Measurements from ENCODE around the gene IRF2BP2.

IRF2BP2 gene

DNA sequence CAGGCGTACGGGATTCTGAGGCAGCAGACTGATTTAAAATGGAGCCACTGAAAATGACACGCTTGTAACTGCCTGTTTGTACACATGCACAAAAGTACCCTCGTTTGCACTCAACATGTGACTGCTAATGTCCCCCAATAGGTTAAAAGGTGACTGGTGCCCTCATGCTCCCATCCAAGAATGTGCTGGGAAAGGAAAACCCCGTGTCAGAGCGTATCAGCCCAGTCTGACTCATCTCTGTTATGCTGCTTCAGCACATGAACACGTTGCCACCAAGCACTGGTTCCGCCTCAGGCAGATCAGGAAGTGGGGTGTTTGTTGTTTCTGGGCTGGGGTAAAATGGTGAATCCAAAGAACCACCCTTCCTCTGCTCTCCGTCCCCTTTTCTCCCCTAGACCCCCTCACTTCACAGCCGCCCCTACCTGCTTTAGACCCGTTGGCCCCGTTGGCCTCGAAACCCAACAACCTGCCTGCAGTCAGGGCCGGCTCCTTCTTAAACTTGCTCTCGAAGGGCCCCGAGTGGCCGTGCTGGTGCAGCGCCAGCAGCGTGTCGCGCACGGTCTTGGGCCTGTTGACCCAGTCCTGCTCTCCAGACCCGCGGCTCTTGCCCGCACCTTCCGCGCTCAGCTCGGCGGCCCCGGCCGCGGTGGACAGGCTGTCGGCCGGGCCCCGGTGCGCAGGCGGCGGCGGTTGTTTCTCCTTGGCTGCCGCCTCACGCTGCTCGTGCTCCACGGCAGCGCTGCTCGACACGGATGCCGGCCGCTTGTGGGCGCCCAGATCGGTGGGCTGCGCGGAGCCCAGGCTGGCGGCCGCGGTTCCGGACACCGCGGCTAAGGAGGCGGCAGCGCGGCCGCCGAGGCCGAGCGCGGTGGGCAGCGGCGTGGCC lies 1.7 kb downstream of the IRF2BP2 start (continued):
- TF ChIP-seq ZNF707 (tag by site-specific recombination; IDR thresholded peaks at IDR 0.05) = peak; percentile 75; the same call in 1 of the 2 replicates
- TF ChIP-seq, protein P1, sequence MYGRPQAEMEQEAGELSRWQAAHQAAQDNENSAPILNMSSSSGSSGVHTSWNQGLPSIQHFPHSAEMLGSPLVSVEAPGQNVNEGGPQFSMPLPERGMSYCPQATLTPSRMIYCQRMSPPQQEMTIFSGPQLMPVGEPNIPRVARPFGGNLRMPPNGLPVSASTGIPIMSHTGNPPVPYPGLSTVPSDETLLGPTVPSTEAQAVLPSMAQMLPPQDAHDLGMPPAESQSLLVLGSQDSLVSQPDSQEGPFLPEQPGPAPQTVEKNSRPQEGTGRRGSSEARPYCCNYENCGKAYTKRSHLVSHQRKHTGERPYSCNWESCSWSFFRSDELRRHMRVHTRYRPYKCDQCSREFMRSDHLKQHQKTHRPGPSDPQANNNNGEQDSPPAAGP (tag by site-specific recombination; IDR thresholded peaks at IDR 0.05) = peak; percentile 85
- TF ChIP-seq SP2 (tag by site-specific recombination; IDR thresholded peaks at IDR 0.05) = peak; percentile 65
- TF ChIP-seq ZBTB11 (tag by site-specific recombination; conservative IDR thresholded peaks at IDR 0.05; ENCODE audit: low read depth) = peak; percentile 76
- peak; percentile 59; the same call in 1 of the 2 replicates for TF ChIP-seq KLF10 (tag by site-specific recombination; IDR thresholded peaks at IDR 0.05)
- peak; percentile 70; the same call in 1 of the 2 replicates for TF ChIP-seq SCRT2 (tag by site-specific recombination; IDR thresholded peaks at IDR 0.05)
- no peak for TF ChIP-seq ZNF350 (tag by site-specific recombination; IDR thresholded peaks at IDR 0.05)
- TF ChIP-seq ZNF677 (tag by site-specific recombination; IDR thresholded peaks at IDR 0.05) = no peak
- TF ChIP-seq IKZF3 (tag by site-specific recombination; IDR thresholded peaks at IDR 0.05) = peak; percentile 90
- TF ChIP-seq ZFP3 (tag by site-specific recombination; IDR thresholded peaks at IDR 0.05; ENCODE audit: low read depth) = no peak
- TF ChIP-seq ZNF510 (tag by site-specific recombination; IDR thresholded peaks at IDR 0.05; ENCODE audit: insufficient replicate concordance) = no peak
- no peak for TF ChIP-seq ZNF292 (tag by site-specific recombination; IDR thresholded peaks at IDR 0.05; ENCODE audit: borderline replicate concordance, low read depth)
- TF ChIP-seq ZIC2 (tag by site-specific recombination; IDR thresholded peaks at IDR 0.05) = no peak
- peak; percentile 67; the same call in 1 of the 2 replicates for TF ChIP-seq REPIN1 (tag by site-specific recombination; IDR thresholded peaks at IDR 0.05; ENCODE audit: low read depth)
- TF ChIP-seq ZEB2 (tag by site-specific recombination; IDR thresholded peaks at IDR 0.05) = peak; percentile 96
- TF ChIP-seq, protein P2, sequence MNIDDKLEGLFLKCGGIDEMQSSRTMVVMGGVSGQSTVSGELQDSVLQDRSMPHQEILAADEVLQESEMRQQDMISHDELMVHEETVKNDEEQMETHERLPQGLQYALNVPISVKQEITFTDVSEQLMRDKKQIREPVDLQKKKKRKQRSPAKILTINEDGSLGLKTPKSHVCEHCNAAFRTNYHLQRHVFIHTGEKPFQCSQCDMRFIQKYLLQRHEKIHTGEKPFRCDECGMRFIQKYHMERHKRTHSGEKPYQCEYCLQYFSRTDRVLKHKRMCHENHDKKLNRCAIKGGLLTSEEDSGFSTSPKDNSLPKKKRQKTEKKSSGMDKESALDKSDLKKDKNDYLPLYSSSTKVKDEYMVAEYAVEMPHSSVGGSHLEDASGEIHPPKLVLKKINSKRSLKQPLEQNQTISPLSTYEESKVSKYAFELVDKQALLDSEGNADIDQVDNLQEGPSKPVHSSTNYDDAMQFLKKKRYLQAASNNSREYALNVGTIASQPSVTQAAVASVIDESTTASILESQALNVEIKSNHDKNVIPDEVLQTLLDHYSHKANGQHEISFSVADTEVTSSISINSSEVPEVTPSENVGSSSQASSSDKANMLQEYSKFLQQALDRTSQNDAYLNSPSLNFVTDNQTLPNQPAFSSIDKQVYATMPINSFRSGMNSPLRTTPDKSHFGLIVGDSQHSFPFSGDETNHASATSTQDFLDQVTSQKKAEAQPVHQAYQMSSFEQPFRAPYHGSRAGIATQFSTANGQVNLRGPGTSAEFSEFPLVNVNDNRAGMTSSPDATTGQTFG (tag by site-specific recombination; IDR thresholded peaks at IDR 0.05; ENCODE audit: borderline replicate concordance) = peak; percentile 69; the same call in 1 of the 2 replicates
- TF ChIP-seq ZSCAN5A (tag by site-specific recombination; IDR thresholded peaks at IDR 0.05) = peak; percentile 66
- TF ChIP-seq ZNF133 (tag by site-specific recombination; IDR thresholded peaks at IDR 0.05) = no peak
- no peak for TF ChIP-seq ZNF555 (tag by site-specific recombination; conservative IDR thresholded peaks at IDR 0.05)
- no peak for TF ChIP-seq ZNF585B (tag by site-specific recombination; IDR thresholded peaks at IDR 0.05)
- TF ChIP-seq ZNF664 (tag by site-specific recombination; IDR thresholded peaks at IDR 0.05) = no peak; the same call in 1 of the 2 replicates
- peak; percentile 90 for TF ChIP-seq ZBTB26 (tag by site-specific recombination; optimal IDR thresholded peaks at IDR 0.05)
- peak; percentile 61 for TF ChIP-seq ZBTB21 (tag by site-specific recombination; IDR thresholded peaks at IDR 0.05)
- TF ChIP-seq ZNF138 (tag by site-specific recombination; IDR thresholded peaks at IDR 0.05; ENCODE audit: borderline replicate concordance) = no peak
- TF ChIP-seq ZNF501 (tag by site-specific recombination; IDR thresholded peaks at IDR 0.05) = peak; percentile 93
- no peak for TF ChIP-seq PBX3 (CRISPR knock-in tag; IDR thresholded peaks at IDR 0.05)
- TF ChIP-seq ZNF121 (tag by site-specific recombination; IDR thresholded peaks at IDR 0.05) = peak; percentile 36; the same call in 1 of the 2 replicates
- TF ChIP-seq ZNF596 (tag by site-specific recombination; IDR thresholded peaks at IDR 0.05) = peak; percentile 44

All from HEK293 (cell line).